ENCODE data around the gene TMEM89. TPM values are rescaled to one million over a fixed set of nuclear protein-coding genes. Genes with fewer than 3 reads are reported as not detected.

The TMEM89 gene
- total and polyA plus RNA-seq, 2 of the 13 experiments (the other 11 are each of a cell fraction or from before 2014, with no cell fraction given): 0.31 to 0.59 TPM

DNA sequence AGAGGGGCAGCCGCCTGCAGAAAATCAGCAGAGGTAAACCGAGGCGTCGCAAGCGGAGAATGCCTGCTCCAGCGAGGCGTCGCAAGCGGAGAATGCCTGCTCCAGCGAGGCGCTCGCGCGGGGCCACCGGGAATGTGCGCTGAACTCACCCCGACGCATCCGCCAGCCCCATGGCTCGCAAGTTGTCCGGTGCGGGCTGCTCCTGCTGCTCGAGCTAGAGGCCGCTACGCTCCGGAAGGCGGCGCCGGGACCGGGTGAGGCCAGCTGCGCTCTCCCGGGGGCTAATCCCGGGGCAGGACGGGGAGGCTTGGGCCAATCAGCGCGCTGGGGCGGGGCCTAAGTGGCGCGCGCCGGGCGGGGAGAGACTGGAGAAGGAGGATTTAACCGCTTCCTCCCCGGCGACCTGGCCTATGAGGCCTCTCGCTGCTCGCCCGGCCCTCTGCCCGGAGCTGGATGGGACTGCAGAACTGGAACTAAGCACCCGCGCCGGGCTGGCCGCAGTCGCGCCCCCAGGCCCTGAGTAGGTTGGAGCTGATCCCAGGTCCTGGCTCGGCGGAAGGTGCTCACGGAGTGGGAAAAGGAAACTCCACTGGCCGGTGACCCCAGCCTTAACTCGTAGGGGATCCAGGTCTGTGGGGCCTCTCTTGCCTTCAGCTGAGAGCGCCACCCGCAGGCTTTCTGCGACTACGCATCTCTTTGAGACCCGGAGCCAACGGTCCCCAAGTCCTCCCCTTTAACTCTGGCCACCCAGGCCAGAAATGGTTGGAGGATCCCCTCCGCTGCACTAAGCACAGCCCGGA is 13.9 kb upstream of the TMEM89 start, which contains the start of gene SLC26A6 (continued):
- TF ChIP-seq, protein P1, sequence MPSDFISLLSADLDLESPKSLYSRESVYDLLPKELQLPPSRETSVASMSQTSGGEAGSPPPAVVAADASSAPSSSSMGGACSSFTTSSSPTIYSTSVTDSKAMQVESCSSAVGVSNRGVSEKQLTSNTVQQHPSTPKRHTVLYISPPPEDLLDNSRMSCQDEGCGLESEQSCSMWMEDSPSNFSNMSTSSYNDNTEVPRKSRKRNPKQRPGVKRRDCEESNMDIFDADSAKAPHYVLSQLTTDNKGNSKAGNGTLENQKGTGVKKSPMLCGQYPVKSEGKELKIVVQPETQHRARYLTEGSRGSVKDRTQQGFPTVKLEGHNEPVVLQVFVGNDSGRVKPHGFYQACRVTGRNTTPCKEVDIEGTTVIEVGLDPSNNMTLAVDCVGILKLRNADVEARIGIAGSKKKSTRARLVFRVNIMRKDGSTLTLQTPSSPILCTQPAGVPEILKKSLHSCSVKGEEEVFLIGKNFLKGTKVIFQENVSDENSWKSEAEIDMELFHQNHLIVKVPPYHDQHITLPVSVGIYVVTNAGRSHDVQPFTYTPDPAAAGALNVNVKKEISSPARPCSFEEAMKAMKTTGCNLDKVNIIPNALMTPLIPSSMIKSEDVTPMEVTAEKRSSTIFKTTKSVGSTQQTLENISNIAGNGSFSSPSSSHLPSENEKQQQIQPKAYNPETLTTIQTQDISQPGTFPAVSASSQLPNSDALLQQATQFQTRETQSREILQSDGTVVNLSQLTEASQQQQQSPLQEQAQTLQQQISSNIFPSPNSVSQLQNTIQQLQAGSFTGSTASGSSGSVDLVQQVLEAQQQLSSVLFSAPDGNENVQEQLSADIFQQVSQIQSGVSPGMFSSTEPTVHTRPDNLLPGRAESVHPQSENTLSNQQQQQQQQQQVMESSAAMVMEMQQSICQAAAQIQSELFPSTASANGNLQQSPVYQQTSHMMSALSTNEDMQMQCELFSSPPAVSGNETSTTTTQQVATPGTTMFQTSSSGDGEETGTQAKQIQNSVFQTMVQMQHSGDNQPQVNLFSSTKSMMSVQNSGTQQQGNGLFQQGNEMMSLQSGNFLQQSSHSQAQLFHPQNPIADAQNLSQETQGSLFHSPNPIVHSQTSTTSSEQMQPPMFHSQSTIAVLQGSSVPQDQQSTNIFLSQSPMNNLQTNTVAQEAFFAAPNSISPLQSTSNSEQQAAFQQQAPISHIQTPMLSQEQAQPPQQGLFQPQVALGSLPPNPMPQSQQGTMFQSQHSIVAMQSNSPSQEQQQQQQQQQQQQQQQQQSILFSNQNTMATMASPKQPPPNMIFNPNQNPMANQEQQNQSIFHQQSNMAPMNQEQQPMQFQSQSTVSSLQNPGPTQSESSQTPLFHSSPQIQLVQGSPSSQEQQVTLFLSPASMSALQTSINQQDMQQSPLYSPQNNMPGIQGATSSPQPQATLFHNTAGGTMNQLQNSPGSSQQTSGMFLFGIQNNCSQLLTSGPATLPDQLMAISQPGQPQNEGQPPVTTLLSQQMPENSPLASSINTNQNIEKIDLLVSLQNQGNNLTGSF (CRISPR knock-in tag; IDR thresholded peaks at IDR 0.05): no peak
- no peak for TF ChIP-seq ZNF7 (CRISPR knock-in tag; IDR thresholded peaks at IDR 0.05)
- TF ChIP-seq ZNF572 (CRISPR knock-in tag; IDR thresholded peaks at IDR 0.05): no peak
- peak; percentile 91; the same call in 1 of the 2 replicates for TF ChIP-seq GLI4 (CRISPR knock-in tag; IDR thresholded peaks at IDR 0.05; ENCODE audit: borderline replicate concordance)
- TF ChIP-seq, protein P2, sequence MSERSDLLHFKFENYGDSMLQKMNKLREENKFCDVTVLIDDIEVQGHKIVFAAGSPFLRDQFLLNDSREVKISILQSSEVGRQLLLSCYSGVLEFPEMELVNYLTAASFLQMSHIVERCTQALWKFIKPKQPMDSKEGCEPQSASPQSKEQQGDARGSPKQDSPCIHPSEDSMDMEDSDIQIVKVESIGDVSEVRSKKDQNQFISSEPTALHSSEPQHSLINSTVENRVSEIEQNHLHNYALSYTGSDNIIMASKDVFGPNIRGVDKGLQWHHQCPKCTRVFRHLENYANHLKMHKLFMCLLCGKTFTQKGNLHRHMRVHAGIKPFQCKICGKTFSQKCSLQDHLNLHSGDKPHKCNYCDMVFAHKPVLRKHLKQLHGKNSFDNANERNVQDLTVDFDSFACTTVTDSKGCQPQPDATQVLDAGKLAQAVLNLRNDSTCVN (CRISPR knock-in tag; IDR thresholded peaks at IDR 0.05; ENCODE audit: borderline replicate concordance): peak; percentile 33; the same call in 1 of the 2 replicates
- TF ChIP-seq CCDC6 (CRISPR knock-in tag; IDR thresholded peaks at IDR 0.05): peak; percentile 83; the same call in 1 of the 2 replicates
- TF ChIP-seq, protein P3, sequence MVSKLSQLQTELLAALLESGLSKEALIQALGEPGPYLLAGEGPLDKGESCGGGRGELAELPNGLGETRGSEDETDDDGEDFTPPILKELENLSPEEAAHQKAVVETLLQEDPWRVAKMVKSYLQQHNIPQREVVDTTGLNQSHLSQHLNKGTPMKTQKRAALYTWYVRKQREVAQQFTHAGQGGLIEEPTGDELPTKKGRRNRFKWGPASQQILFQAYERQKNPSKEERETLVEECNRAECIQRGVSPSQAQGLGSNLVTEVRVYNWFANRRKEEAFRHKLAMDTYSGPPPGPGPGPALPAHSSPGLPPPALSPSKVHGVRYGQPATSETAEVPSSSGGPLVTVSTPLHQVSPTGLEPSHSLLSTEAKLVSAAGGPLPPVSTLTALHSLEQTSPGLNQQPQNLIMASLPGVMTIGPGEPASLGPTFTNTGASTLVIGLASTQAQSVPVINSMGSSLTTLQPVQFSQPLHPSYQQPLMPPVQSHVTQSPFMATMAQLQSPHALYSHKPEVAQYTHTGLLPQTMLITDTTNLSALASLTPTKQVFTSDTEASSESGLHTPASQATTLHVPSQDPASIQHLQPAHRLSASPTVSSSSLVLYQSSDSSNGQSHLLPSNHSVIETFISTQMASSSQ (IDR thresholded peaks at IDR 0.05; ENCODE audit: low read depth): no peak
- TF ChIP-seq, protein P3 (CRISPR knock-in tag; IDR thresholded peaks at IDR 0.05; ENCODE audit: borderline replicate concordance): 0 out of 2 replicates have a peak, but pooled peaks have one; percentile 14
- TF ChIP-seq KLF9 (CRISPR knock-in tag; IDR thresholded peaks at IDR 0.05; ENCODE audit: low read depth): no peak
- no peak; the same call in 1 of the 2 replicates for TF ChIP-seq SOX13 (IDR thresholded peaks at IDR 0.05)
- TF ChIP-seq SOX13 (CRISPR knock-in tag; conservative IDR thresholded peaks at IDR 0.05 in 1 of 2, IDR thresholded peaks at IDR 0.05 in 1 of 2): no peak
- TF ChIP-seq, protein P4, sequence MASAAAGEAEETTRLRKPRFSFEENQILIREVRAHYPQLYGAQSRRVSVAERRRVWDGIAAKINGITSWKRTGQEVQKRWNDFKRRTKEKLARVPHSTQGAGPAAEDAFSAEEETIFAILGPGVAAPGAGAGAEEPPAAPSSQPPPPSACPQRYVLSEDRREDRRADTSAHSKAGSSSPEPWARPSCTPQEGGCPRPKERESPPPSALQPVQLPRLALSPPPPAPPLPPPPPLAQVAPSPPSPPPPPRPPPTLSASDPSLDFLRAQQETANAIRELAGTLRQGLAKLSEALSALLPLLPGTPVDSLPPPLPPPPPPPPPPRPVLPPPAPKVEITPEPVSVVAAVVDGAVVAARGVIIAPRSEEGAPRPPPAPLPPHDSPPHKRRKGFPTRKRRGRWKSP (CRISPR knock-in tag; IDR thresholded peaks at IDR 0.05): no peak; the same call in 1 of the 2 replicates
- TF ChIP-seq, protein P5, sequence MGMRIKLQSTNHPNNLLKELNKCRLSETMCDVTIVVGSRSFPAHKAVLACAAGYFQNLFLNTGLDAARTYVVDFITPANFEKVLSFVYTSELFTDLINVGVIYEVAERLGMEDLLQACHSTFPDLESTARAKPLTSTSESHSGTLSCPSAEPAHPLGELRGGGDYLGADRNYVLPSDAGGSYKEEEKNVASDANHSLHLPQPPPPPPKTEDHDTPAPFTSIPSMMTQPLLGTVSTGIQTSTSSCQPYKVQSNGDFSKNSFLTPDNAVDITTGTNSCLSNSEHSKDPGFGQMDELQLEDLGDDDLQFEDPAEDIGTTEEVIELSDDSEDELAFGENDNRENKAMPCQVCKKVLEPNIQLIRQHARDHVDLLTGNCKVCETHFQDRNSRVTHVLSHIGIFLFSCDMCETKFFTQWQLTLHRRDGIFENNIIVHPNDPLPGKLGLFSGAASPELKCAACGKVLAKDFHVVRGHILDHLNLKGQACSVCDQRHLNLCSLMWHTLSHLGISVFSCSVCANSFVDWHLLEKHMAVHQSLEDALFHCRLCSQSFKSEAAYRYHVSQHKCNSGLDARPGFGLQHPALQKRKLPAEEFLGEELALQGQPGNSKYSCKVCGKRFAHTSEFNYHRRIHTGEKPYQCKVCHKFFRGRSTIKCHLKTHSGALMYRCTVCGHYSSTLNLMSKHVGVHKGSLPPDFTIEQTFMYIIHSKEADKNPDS (CRISPR knock-in tag; IDR thresholded peaks at IDR 0.05): peak; percentile 66
- peak; percentile 55 for TF ChIP-seq BRCA1 (CRISPR knock-in tag; IDR thresholded peaks at IDR 0.05)
